Body of pancreas (tissue), 4 donors: ENCODE data around the gene CCDC182. TPM values are rescaled to one million over a fixed set of nuclear protein-coding genes. Genes with fewer than 3 reads are reported as not detected.

Source experiments
- ATAC-seq: fragments of 150-250 bp; one replicate; pipeline ENCODE4 v1.9.1; 2016
- DNase-seq, 4 donors: peaks; one replicate each; pipeline ENCODE4 v3.0.0-alpha.2; 2019
- H3K27ac ChIP-seq, 4 donors: fragments of 200-600 bp; sonication (generic); 1 replicate in 3 of 4; 2 replicates in 1 of 4; pipeline versions ENCODE4 v1.5.1 to v1.6.1; 2016 to 2019; ENCODE audit warnings: mild to moderate bottlenecking in 1 of 4, mixed read lengths in 1 of 4, moderate library complexity in 1 of 4
- H3K27me3 ChIP-seq, 2 donors: fragments of 200-600 bp; sonication (generic); one replicate each; pipeline ENCODE4 v1.6.0; 2016; ENCODE audit warnings: mild to moderate bottlenecking in 1 of 2
- H3K36me3 ChIP-seq, 2 donors: fragments of 200-600 bp; sonication (generic); replicated peaks in 1 of 2; 2 replicates each; pipeline ENCODE4 v1.5.1; 2016; ENCODE audit warnings: low read depth in 2 of 2; ENCODE audit not compliant: insufficient read depth in 1 of 2
- H3K4me1 ChIP-seq: fragments of 200-600 bp; sonication (generic); one replicate; pipeline ENCODE4 v1.6.0; 2016
- H3K4me3 ChIP-seq, 2 donors: fragments of 200-600 bp; sonication (generic); 1 replicate in 1 of 2; 2 replicates in 1 of 2; pipeline ENCODE4 v1.5.1; 2016 to 2019
- H3K9me3 ChIP-seq, 3 donors: fragments of 200-600 bp; sonication (generic); 1 replicate in 2 of 3; 2 replicates in 1 of 3; pipeline ENCODE4 v1.5.1; 2016
- POLR2A ChIP-seq, 3 donors: fragments of 450-650 bp; IDR thresholded peaks; one replicate each; pipeline ENCODE4 v1.6.1; 2016; ENCODE audit warnings: antibody characterized with exemption in 3 of 3, mild to moderate bottlenecking in 2 of 3
- WGBS, 2 donors: methylation state at CpG; one replicate each; pipeline ENCODE4 v1.1.5; 2017; 5-methylcytosine and 5-hydroxymethylcytosine counted together
- intact Hi-C: fragments of 100-400 bp; cut with DNase I; formaldehyde crosslinking; loops from one replicate; pipeline ENCODE4 v1.15.1; 2023
- total RNA-seq, 2 donors: library from RNA; depleted of rRNA; stranded (reverse); fragments of >200 nt; gene quantifications; one replicate each; pipeline ENCODE4 v1.1.0, GENCODE V29; 2016
- TF ChIP-seq, protein P1 (sequence below), 7 experiments: fragments of 450-650 bp in 4 of 7; fragments of 200-600 bp in 3 of 7; sonication (generic) in 3 of 7; IDR thresholded peaks; one replicate each; pipeline ENCODE4 v1.5.1; 2016 to 2019; ENCODE audit warnings: antibody characterized with exemption in 7 of 7

CCDC182 gene
- total RNA-seq, 2 donors from 2014 or later: not detected

DNA sequence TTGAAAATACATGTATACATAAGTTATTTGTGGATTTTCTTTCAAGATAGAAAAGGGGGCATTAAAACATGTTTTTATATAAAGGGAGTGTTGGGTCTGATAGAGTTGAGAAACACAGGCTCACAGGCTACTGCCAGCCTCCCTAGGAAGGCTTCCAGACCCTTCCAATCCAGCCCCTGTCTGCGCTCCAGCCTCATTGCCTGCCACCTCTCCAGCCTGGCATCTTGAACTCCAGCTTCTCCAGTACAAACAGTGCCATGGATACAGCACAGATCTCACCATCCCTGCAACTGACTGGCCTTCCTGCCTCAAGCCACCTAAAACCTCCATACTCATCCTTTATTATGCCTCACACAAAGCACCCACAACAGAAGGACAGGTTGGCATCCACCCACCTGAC lies 40.7 kb downstream of the CCDC182 start:
- Histone ChIP-seq H3K27ac (no peak overlapping the region), H3K9me3 (no peaks in the 10 kb centered on the region), H3K4me1 (no peaks in the 10 kb centered on the region), H3K27me3 (no peaks in the 10 kb centered on the region), H3K4me3 (no peak overlapping the region), H3K36me3 (no peaks in the 10 kb centered on the region)
- no peak for TF ChIP-seq POLR2A (IDR thresholded peaks at IDR 0.05)
- ATAC-seq (no peak), DNase-seq (no peak)
- 85 to 94% methylated on average over 1 of the region's 1 CpG for WGBS, 2 donors
- intact Hi-C loops: no loop called here

DNA sequence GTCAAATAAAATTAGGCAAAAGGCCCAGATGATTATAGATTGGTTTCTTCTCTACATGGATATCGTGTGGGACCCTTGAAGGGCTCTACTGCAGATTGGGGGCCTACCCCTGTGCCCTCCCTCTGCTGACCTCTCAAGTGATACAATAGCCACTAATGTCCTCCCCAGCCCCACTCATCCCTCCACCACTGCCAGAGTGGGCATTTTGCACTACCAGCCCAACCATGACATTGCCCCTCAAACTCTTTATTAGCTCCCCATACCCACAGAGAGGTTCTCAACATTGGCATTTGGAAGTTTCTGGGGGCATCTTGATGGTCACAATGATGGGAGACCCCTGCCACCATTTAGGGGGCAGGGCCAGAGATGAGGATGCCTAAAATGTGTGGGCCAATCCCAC lies 41.8 kb downstream of the CCDC182 start:
- Histone ChIP-seq H3K27me3 (no peaks in the 10 kb centered on the region), H3K9me3 (no peaks in the 10 kb centered on the region), H3K36me3 (no peaks in the 10 kb centered on the region), H3K27ac (no peak overlapping the region), H3K4me3 (no peak overlapping the region), H3K4me1 (no peaks in the 10 kb centered on the region)
- 86 to 100% methylated on average over 1 of the region's 1 CpG for WGBS, 2 donors
- DNase-seq (no peak), ATAC-seq (no peak)
- intact Hi-C loops: no loop called here
- TF ChIP-seq, protein P1, sequence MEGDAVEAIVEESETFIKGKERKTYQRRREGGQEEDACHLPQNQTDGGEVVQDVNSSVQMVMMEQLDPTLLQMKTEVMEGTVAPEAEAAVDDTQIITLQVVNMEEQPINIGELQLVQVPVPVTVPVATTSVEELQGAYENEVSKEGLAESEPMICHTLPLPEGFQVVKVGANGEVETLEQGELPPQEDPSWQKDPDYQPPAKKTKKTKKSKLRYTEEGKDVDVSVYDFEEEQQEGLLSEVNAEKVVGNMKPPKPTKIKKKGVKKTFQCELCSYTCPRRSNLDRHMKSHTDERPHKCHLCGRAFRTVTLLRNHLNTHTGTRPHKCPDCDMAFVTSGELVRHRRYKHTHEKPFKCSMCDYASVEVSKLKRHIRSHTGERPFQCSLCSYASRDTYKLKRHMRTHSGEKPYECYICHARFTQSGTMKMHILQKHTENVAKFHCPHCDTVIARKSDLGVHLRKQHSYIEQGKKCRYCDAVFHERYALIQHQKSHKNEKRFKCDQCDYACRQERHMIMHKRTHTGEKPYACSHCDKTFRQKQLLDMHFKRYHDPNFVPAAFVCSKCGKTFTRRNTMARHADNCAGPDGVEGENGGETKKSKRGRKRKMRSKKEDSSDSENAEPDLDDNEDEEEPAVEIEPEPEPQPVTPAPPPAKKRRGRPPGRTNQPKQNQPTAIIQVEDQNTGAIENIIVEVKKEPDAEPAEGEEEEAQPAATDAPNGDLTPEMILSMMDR (IDR thresholded peaks at IDR 0.05): no peak
- TF ChIP-seq POLR2A (IDR thresholded peaks at IDR 0.05): no peak

DNA sequence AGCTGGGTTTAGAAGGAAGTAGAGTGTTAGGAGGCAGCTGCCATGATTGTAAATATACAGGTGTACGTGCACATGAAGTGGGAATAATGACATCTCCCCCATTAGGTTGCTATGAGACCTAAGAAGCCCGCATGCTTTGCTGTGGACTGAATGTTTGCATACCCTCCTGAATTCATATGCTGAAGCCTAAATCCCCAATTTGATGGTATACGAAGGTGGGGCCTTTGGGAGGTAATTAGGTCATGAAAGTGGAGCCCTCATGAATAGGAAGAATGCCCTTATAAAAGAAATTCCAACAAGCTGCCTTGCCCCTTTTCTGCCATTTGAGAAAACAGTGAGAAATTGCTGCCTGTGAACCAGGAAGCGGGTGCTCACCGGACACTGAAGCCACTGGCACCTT lies 44.0 kb downstream of the CCDC182 start:
- DNase-seq (no peak), ATAC-seq (no peak)
- Histone ChIP-seq H3K36me3 (no peaks in the 10 kb centered on the region), H3K4me1 (no peaks in the 10 kb centered on the region), H3K27ac (no peak overlapping the region), H3K4me3 (no peak overlapping the region), H3K9me3 (no peaks in the 10 kb centered on the region), H3K27me3 (no peaks in the 10 kb centered on the region)
- 91 to 93% methylated on average over 5 of the region's 5 CpGs for WGBS, 2 donors
- intact Hi-C loops: no loop called here
- no peak for TF ChIP-seq POLR2A (IDR thresholded peaks at IDR 0.05)
- TF ChIP-seq, protein P1 (IDR thresholded peaks at IDR 0.05): no peak

DNA sequence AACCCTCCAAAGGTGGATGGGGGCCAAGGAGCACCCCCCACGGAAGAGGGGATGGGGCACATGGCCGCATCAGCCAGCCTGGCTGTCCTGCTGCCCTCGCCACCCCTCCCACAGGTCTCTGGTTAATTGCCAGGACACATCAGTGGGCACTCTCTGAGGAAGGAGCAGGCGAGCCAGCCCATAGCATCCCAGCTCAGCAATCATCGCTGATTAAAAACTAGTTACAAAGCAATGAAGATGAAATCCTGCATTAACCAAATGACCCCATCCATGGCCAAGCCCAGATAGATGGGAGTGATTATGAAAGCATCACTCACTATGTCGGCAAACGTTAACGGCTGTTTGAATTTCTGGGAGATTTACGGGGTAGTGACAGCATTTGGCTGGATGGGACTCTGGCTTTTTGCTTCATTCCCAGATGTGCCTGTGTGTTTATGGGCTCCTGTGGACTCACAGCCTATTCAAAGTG lies 45.3 kb downstream of the CCDC182 start:
- WGBS, 2 donors: 55 to 72% methylated on average over 6 to 9 of the region's 9 CpGs
- Histone ChIP-seq H3K36me3 (no peaks in the 10 kb centered on the region), H3K4me1 (no peaks in the 10 kb centered on the region), H3K27ac (no peak overlapping the region), H3K27me3 (no peaks in the 10 kb centered on the region), H3K9me3 (no peaks in the 10 kb centered on the region), H3K4me3 (no peak overlapping the region)
- intact Hi-C loops: no loop called here
- DNase-seq (no peak), ATAC-seq (no peak)
- TF ChIP-seq, protein P1 (IDR thresholded peaks at IDR 0.05): no peak
- no peak for TF ChIP-seq POLR2A (IDR thresholded peaks at IDR 0.05)

DNA sequence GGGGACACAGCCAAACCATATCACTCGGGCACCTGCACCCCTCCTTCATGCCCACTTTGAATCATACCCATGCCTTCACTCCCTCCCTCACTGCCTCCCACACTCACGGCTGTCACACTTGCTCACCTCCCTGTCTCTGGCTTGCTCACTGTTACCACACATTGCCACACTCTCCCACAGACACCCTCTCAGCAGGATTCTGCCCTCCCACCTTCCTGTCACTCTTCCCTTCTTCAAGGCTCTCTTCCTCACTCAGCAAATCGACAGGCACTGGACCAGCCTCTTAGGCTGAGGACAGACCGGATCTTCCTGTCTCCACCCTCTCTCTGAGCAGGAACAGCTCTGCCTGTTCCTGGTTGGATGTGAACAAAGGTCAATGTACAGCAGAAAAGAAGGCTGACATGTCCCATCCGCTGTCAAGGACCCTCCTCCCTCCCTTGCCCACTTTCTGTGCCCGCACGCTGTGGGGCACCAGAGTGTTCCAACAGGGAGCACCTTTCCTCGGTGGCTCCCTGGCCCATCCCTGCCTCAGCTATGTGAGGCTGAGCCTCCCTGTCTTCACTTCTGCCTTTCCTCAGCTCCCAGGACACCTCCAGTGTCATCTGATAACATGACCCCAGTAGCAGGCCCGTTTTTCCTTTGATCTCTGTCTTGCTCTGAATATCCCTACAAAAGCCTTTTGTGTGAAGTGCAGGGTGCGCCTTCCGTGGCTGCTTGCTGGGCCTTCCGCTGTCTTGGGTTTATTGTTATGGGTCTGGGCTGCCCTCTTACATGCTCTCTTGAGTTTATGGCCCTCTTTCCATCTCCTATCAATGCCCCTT lies 47.0 kb downstream of the CCDC182 start:
- Histone ChIP-seq H3K27ac (no peak overlapping the region), H3K36me3 (no peaks in the 10 kb centered on the region), H3K27me3 (no peaks in the 10 kb centered on the region), H3K4me3 (no peak overlapping the region), H3K9me3 (no peaks in the 10 kb centered on the region), H3K4me1 (no peaks in the 10 kb centered on the region)
- ATAC-seq: no peak
- WGBS, 2 donors: 61 to 66% methylated on average over 12 of the region's 12 CpGs
- TF ChIP-seq, protein P1 (IDR thresholded peaks at IDR 0.05): no peak
- TF ChIP-seq POLR2A (IDR thresholded peaks at IDR 0.05): no peak
- DNase-seq: no peak
- intact Hi-C loops: no loop called here
